ENCODE results near the gene CCDC150. TPM values are rescaled to one million over a fixed set of nuclear protein-coding genes. Genes with fewer than 3 reads are reported as not detected.
"Not testable (repeated sequence)": the region's sequence is repeated elsewhere in the genome, so short reads cannot be mapped to it uniquely, and the experiment has no call there.

CCDC150 gene
- total RNA-seq, 1 donor from 2014 or later, result 6.8 TPM

DNA sequence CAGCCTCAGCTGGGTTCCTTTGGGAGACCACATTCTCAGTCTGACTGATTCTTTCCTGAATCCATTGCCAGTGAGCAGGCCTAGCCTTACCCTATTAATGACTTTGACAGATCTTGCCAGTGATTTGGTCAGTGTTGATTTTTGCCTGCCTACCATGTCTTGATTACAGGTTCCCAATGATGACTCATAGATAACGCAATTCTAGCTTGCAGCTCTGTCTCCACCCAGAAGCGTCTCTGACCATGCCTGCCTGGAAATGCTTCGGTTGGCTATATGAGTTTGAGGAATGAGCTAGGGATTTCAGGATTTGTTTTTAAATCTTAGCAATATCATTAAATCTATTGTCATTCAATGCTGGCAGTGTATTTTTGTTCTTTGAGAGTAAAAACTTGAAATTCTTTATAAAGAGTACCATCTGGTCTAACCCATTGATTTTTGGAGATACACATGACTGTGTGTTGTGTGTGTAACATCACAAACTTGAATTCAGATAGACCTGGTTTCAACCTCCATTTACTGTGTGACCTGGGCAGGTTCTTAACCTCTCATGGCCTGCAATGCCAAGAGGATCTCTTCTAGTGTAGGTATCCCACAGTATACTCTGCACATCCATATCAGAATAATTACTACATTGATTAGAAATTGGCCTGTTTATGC lies 57.0 kb downstream of the CCDC150 start:
- Histone ChIP-seq H3K9me3 (ENCODE audit: control insufficient read depth in 3 of 3, low read length in 3 of 3) (no peaks in the 10 kb centered on the region), H3K36me3 (ENCODE audit: control insufficient read depth in 3 of 3, insufficient read depth in 3 of 3, low read length in 3 of 3) (no peaks in the 10 kb centered on the region), H3K4me1 (ENCODE audit: control insufficient read depth in 3 of 3, insufficient read depth in 3 of 3, low read length in 3 of 3) (no peaks in the 10 kb centered on the region), H3K27ac (ENCODE audit: low read depth, low read length) (no peak overlapping the region), H3K27me3 (ENCODE audit: control insufficient read depth in 3 of 3, insufficient read depth in 3 of 3, low read length in 3 of 3) (no peaks in the 10 kb centered on the region), H3K4me3 (ENCODE audit: low read length in 3 of 3) (no peak overlapping the region), H3K9ac (ENCODE audit: low read depth in 1 of 3, low read length in 3 of 3) (no peak overlapping the region)

DNA sequence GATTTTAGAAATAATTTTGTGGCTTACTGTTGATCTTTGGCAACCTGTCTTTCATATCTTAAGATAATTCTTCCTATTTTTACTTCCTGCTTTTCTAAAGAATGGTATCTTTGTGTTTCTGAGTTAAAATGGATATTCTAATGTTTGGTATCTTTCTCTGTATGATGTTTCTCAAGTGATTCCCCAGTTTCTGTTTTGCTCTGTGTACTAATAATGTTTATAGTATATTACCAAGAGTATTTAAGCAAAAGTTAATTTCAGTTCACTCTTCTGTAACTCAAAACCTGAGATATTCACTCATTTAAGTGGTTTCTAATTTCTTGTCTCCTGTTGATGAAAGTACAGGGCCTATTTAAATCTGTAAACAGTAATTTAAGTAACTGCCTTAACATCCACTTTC lies 58.3 kb downstream of the CCDC150 start:
- Histone ChIP-seq H3K36me3 (ENCODE audit: control insufficient read depth in 3 of 3, insufficient read depth in 3 of 3, low read length in 3 of 3) (no peaks in the 10 kb centered on the region), H3K27ac (ENCODE audit: low read depth, low read length) (no peak overlapping the region), H3K4me3 (ENCODE audit: low read length in 3 of 3) (no peak overlapping the region), H3K9me3 (ENCODE audit: control insufficient read depth in 3 of 3, low read length in 3 of 3) (no peaks in the 10 kb centered on the region), H3K9ac (ENCODE audit: low read depth in 1 of 3, low read length in 3 of 3) (no peak overlapping the region), H3K4me1 (ENCODE audit: control insufficient read depth in 3 of 3, insufficient read depth in 3 of 3, low read length in 3 of 3) (no peaks in the 10 kb centered on the region), H3K27me3 (ENCODE audit: control insufficient read depth in 3 of 3, insufficient read depth in 3 of 3, low read length in 3 of 3) (no peaks in the 10 kb centered on the region)

DNA sequence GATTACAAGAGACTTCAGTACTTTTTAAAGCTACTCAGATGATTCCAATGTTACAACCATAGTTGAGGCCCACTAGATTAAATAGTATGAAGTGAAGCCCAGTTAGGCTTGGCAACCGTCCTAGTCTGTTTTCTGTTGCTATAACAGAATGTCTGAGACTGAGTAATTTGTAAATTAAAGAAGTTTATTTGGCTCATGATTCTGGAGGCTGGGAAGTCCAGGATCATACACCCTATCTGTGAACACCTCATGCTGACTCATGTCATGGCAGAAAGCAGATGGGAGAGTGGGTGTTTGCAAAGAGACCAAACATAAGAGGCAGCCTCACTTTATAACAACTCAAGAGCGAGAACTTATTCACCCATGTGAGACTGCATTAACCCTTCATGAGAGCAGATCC lies 63.1 kb downstream of the CCDC150 start:
- no peaks in the 10 kb centered on the region for H3K9me3 ChIP-seq (ENCODE audit: control insufficient read depth in 3 of 3, low read length in 3 of 3)
- no peaks in the 10 kb centered on the region for H3K27me3 ChIP-seq (ENCODE audit: control insufficient read depth in 3 of 3, insufficient read depth in 3 of 3, low read length in 3 of 3)
- no peaks in the 10 kb centered on the region for H3K4me1 ChIP-seq (ENCODE audit: control insufficient read depth in 3 of 3, insufficient read depth in 3 of 3, low read length in 3 of 3)
- H3K36me3 ChIP-seq (ENCODE audit: control insufficient read depth in 3 of 3, insufficient read depth in 3 of 3, low read length in 3 of 3), result no peaks in the 10 kb centered on the region
- H3K27ac ChIP-seq (ENCODE audit: low read depth, low read length), result no peak overlapping the region
- no peak overlapping the region for H3K9ac ChIP-seq (ENCODE audit: low read depth in 1 of 3, low read length in 3 of 3)
- no peak overlapping the region for H3K4me3 ChIP-seq (ENCODE audit: low read length in 3 of 3)

DNA sequence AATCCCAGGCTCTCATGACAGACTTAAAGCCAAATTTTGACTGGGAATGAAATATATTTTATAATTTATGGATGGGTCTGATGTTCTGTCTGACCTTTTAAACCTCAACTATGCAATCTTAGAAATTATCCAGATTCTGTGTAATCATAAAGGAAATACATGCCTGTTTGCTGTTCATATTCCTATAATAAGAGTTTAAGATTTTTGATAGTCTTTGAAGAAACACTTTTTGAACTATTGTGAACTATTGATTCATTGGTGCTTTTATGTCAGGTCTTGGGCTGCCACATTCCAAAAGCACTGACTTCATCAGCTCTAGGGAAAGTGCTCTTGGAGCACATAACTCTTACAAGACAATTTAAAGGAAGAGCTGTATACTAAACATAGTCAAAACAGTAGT lies 64.2 kb downstream of the CCDC150 start:
- no peak overlapping the region for H3K4me3 ChIP-seq (ENCODE audit: low read length in 3 of 3)
- H3K27ac ChIP-seq (ENCODE audit: low read depth, low read length), result no peak overlapping the region
- H3K36me3 ChIP-seq (ENCODE audit: control insufficient read depth in 3 of 3, insufficient read depth in 3 of 3, low read length in 3 of 3), result no peaks in the 10 kb centered on the region
- H3K9me3 ChIP-seq (ENCODE audit: control insufficient read depth in 3 of 3, low read length in 3 of 3), result no peaks in the 10 kb centered on the region
- no peak overlapping the region for H3K9ac ChIP-seq (ENCODE audit: low read depth in 1 of 3, low read length in 3 of 3)
- H3K27me3 ChIP-seq (ENCODE audit: control insufficient read depth in 3 of 3, insufficient read depth in 3 of 3, low read length in 3 of 3), result no peaks in the 10 kb centered on the region
- no peaks in the 10 kb centered on the region for H3K4me1 ChIP-seq (ENCODE audit: control insufficient read depth in 3 of 3, insufficient read depth in 3 of 3, low read length in 3 of 3)

DNA sequence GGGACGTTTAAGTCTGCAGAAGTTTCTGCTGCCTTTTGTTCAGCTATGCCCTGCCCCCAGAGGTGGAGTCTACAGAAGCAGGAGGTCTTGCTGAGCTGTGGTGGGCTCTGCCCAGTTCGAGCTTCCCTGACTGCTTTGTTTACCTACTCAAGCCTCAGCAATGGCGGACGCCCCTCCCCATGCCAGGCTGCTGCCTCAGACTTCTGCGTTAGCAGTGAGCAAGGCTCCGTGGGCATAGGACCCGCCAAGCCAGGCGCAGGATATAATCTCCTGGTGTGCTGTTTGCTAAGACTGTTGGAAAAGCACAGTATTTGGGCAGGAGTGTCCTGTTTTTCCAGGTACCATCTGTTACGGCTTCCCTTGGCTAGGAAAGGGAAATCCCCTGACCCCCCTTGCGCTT lies 70.5 kb downstream of the CCDC150 start:
- H3K9ac ChIP-seq (ENCODE audit: low read depth in 1 of 3, low read length in 3 of 3); H3K27me3 ChIP-seq (ENCODE audit: control insufficient read depth in 3 of 3, insufficient read depth in 3 of 3, low read length in 3 of 3); H3K9me3 ChIP-seq (ENCODE audit: control insufficient read depth in 3 of 3, low read length in 3 of 3); H3K36me3 ChIP-seq (ENCODE audit: control insufficient read depth in 3 of 3, insufficient read depth in 3 of 3, low read length in 3 of 3); H3K4me3 ChIP-seq (ENCODE audit: low read length in 3 of 3); H3K27ac ChIP-seq (ENCODE audit: low read depth, low read length); H3K4me1 ChIP-seq (ENCODE audit: control insufficient read depth in 3 of 3, insufficient read depth in 3 of 3, low read length in 3 of 3): not testable (repeated sequence)

DNA sequence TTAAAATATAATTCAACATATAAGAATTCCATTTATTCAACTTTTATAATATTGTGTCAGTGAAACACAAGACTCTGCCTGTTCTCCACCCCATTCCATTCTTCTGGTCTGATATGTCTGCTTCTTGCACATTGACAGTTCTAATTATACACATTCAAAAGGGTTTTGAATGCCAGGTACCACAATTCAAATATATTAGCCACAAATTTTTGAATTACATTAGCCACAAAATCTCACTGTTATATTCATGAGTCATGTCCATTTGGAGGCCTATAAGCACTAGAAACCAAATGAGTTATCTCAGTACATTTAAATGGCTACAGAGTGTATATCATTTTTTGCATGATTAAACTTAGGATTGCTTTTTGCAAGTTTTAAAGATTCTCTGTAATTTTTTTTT lies 72.1 kb downstream of the CCDC150 start:
- no peaks in the 10 kb centered on the region for H3K4me1 ChIP-seq (ENCODE audit: control insufficient read depth in 3 of 3, insufficient read depth in 3 of 3, low read length in 3 of 3)
- no peaks in the 10 kb centered on the region for H3K27me3 ChIP-seq (ENCODE audit: control insufficient read depth in 3 of 3, insufficient read depth in 3 of 3, low read length in 3 of 3)
- no peaks in the 10 kb centered on the region for H3K36me3 ChIP-seq (ENCODE audit: control insufficient read depth in 3 of 3, insufficient read depth in 3 of 3, low read length in 3 of 3)
- no peak overlapping the region for H3K9ac ChIP-seq (ENCODE audit: low read depth in 1 of 3, low read length in 3 of 3)
- H3K4me3 ChIP-seq (ENCODE audit: low read length in 3 of 3), result no peak overlapping the region
- no peaks in the 10 kb centered on the region for H3K9me3 ChIP-seq (ENCODE audit: control insufficient read depth in 3 of 3, low read length in 3 of 3)
- no peak overlapping the region for H3K27ac ChIP-seq (ENCODE audit: low read depth, low read length)

DNA sequence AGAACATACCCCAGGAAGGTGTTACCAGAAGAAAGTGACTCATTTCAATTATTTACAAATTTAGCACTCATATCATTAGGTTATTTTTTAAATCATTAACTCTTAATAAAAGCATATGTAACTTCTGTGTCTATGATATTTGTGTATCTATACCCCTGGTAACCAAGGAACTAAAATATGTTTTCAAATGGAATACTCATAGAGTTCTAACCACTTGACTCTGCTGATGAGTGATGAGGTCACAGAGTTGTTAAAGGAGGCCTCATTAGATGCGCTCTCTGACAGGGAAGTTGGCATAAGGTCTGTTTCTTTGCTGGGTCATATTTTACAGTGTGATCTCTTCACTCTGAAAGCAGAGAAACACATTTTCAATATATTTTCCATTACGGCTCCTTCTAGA lies 73.4 kb downstream of the CCDC150 start:
- Histone ChIP-seq H3K4me3 (ENCODE audit: low read length in 3 of 3) (no peak overlapping the region), H3K36me3 (ENCODE audit: control insufficient read depth in 3 of 3, insufficient read depth in 3 of 3, low read length in 3 of 3) (no peaks in the 10 kb centered on the region), H3K9me3 (ENCODE audit: control insufficient read depth in 3 of 3, low read length in 3 of 3) (no peaks in the 10 kb centered on the region), H3K4me1 (ENCODE audit: control insufficient read depth in 3 of 3, insufficient read depth in 3 of 3, low read length in 3 of 3) (no peaks in the 10 kb centered on the region), H3K9ac (ENCODE audit: low read depth in 1 of 3, low read length in 3 of 3) (no peak overlapping the region), H3K27me3 (ENCODE audit: control insufficient read depth in 3 of 3, insufficient read depth in 3 of 3, low read length in 3 of 3) (no peaks in the 10 kb centered on the region), H3K27ac (ENCODE audit: low read depth, low read length) (no peak overlapping the region)

DNA sequence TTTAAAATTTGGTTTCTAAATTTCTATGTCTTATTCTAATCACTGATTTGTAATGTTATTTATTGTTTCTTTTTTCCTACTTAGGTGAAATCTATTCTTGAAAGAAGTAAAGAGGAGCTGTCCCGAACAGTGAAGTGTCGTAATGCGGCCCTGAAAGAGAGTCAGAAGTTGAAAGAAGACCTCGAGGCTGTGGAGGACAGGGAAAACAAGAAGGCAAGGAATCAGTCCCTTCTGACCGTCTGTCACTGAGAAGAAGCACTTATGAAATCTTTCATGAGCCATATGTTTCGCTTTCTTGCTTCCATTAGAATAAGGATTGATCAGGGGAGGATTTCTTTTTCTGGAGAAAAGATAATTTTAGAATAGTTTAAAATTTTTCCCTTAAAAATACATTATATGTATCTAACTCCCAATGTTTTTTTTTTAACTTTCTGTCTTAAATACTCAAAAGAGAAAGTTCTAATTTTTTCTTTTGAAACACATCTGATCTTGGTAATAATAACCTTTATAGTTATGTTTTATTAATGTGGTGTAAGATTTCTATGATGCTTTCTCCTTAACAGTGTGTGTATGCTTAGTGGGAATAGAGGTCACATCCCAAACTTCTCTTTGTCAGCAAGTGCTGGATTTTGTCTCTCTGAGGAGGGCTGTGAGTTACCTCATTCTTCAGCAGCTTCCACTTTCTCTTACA lies 79.0 kb downstream of the CCDC150 start:
- Histone ChIP-seq H3K9me3 (ENCODE audit: control insufficient read depth in 3 of 3, low read length in 3 of 3) (no peaks in the 10 kb centered on the region), H3K27ac (ENCODE audit: low read depth, low read length) (no peak overlapping the region), H3K36me3 (ENCODE audit: control insufficient read depth in 3 of 3, insufficient read depth in 3 of 3, low read length in 3 of 3) (no peaks in the 10 kb centered on the region), H3K4me3 (ENCODE audit: low read length in 3 of 3) (no peak overlapping the region), H3K9ac (ENCODE audit: low read depth in 1 of 3, low read length in 3 of 3) (peak overlapping the region in 2 of 3 donors; percentile 7 to 52), H3K27me3 (ENCODE audit: control insufficient read depth in 3 of 3, insufficient read depth in 3 of 3, low read length in 3 of 3) (no peaks in the 10 kb centered on the region), H3K4me1 (ENCODE audit: control insufficient read depth in 3 of 3, insufficient read depth in 3 of 3, low read length in 3 of 3) (peaks cover 0 to 4% (median 3%) of the 10 kb centered on the region in 3 donors)

DNA sequence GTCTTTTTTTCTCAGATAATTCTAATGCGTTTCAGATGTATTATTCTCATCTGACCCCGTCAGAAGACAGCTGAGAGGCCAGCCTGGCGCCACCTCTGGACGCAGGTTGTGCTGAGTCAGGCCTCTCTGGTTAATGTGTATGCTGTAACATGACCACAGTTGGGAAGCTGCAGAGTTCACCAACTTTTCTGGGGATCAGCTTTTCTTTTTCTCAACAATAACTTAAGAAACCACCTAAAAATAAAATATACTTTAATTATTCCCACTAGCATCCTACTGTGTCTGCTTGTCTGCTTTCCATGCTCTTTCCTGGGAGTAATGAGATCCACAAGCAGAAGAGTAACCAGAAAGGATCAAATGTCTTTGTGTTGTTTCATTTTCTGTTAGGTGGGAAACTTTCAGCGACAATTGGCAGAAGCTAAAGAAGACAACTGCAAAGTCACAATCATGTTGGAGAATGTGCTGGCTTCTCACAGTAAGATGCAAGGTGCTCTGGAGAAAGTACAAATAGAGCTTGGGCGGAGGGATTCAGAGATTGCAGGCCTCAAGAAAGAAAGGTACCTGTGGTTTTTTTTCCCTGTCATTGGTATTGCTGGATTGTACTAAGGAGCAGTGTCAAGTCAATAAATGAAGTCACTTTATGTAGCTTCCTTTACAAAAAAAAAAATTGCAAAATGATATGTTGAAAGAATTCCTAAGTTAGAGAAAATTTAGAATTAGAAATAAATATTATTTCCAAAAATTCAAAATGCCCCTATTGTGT lies 79.8 kb downstream of the CCDC150 start:
- no peaks in the 10 kb centered on the region for H3K36me3 ChIP-seq (ENCODE audit: control insufficient read depth in 3 of 3, insufficient read depth in 3 of 3, low read length in 3 of 3)
- peak overlapping the region in 2 of 3 donors; percentile 8 to 59 for H3K4me3 ChIP-seq (ENCODE audit: low read length in 3 of 3)
- peaks cover 0 to 4% (median 3%) of the 10 kb centered on the region in 3 donors for H3K4me1 ChIP-seq (ENCODE audit: control insufficient read depth in 3 of 3, insufficient read depth in 3 of 3, low read length in 3 of 3)
- H3K27me3 ChIP-seq (ENCODE audit: control insufficient read depth in 3 of 3, insufficient read depth in 3 of 3, low read length in 3 of 3), result no peaks in the 10 kb centered on the region
- no peak overlapping the region for H3K27ac ChIP-seq (ENCODE audit: low read depth, low read length)
- H3K9ac ChIP-seq (ENCODE audit: low read depth in 1 of 3, low read length in 3 of 3), result peak overlapping the region in 2 of 3 donors; percentile 7 to 52
- H3K9me3 ChIP-seq (ENCODE audit: control insufficient read depth in 3 of 3, low read length in 3 of 3), result no peaks in the 10 kb centered on the region

DNA sequence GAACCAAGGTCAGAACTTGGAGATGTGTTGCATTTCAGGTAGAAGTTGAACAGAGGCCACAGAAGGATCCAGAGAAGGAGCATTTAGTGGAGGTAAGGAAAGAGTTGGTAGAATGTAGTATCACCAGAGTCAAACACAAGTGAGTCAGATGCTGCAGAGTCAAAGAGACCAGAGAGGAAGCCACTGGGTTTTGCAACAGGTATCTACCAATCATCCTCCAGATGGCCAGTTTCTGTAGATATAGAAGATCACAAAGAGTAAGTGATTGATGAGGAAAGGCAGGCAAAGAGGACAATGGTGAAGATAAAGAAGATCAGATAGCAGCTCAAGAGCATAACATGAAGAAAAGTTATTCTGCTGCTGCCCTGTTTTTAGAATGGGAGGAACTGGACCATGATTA lies 84.1 kb downstream of the CCDC150 start:
- no peaks in the 10 kb centered on the region for H3K9me3 ChIP-seq (ENCODE audit: control insufficient read depth in 3 of 3, low read length in 3 of 3)

More for the DNA sequence above, 84.1 kb downstream of the CCDC150 start:
- H3K4me3 ChIP-seq (ENCODE audit: low read length in 3 of 3), result no peak overlapping the region
- H3K4me1 ChIP-seq (ENCODE audit: control insufficient read depth in 3 of 3, insufficient read depth in 3 of 3, low read length in 3 of 3), result peaks cover 0 to 4% (median 3%) of the 10 kb centered on the region in 3 donors
- H3K9ac ChIP-seq (ENCODE audit: low read depth in 1 of 3, low read length in 3 of 3), result no peak overlapping the region
- H3K27me3 ChIP-seq (ENCODE audit: control insufficient read depth in 3 of 3, insufficient read depth in 3 of 3, low read length in 3 of 3), result no peaks in the 10 kb centered on the region
- H3K27ac ChIP-seq (ENCODE audit: low read depth, low read length), result no peak overlapping the region
- H3K36me3 ChIP-seq (ENCODE audit: control insufficient read depth in 3 of 3, insufficient read depth in 3 of 3, low read length in 3 of 3), result no peaks in the 10 kb centered on the region

Data from skeletal muscle tissue (tissue), 4 donors.